GM10248 (cell line): ENCODE results near the gene CLCA1.

ENCODE experiments used
- CTCF ChIA-PET: fragments of 300-600 bp; sonication (Branson Sonifier 250); formaldehyde crosslinking; extraction: SDS; loops from one replicate; lab custom pipeline; 2021; ENCODE audit warnings: antibody characterized with exemption; lab: Yijun Ruan, JAX
- POLR2A ChIA-PET: fragments of 350-650 bp; sonication (Branson Sonifier 250); formaldehyde crosslinking; extraction: SDS; loops from one replicate; lab custom pipeline; 2020; ENCODE audit warnings: antibody characterized with exemption; lab: Yijun Ruan, JAX
- DNase-seq: peaks from one replicate; pipeline ENCODE4 v3.0.0; 2012; ENCODE audit errors: extremely low spot score
- TF ChIP-seq, protein P1 (sequence below): IDR thresholded peaks from 2 replicates; pipeline ENCODE4 v1.5.1; 2012; ENCODE audit warnings: mild to moderate bottlenecking, low read depth; ENCODE audit errors: extremely low read depth, missing control alignments, control extremely low read depth

CLCA1 gene

GRCh38 chr1:86429835-86430234 lies 38.9 kb upstream of the CLCA1 start:
- DNase-seq: no peak
- POLR2A ChIA-PET: no interaction called here

DNA sequence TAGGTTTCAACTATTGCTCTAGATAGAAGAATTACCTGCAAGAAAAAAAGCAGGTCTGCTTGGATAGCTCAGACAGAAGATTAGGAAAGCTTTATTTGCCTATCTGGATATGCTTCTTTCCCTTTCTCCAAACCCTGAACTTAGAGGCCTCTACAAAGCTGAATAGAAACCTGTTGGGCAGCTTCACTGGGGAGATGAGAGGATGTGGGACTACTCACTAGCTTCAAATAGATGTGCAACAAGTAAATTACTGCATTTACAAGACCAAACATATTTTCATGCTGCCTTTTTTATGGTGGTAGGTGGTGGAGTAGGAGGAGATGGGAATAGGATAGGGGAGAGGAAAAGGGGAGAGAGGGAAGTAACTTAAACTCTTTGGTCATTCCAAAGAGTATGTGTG lies 38.4 kb upstream of the CLCA1 start:
- POLR2A ChIA-PET: no interaction called here
- CTCF ChIA-PET: interaction anchor here (0.8 to 2.8 kb wide), 8 partner anchors 9 to 70 kb away, joined by 3 to 8 read pairs (median 3); no protein-coding TSS in a partner anchor
- TF ChIP-seq, protein P1, sequence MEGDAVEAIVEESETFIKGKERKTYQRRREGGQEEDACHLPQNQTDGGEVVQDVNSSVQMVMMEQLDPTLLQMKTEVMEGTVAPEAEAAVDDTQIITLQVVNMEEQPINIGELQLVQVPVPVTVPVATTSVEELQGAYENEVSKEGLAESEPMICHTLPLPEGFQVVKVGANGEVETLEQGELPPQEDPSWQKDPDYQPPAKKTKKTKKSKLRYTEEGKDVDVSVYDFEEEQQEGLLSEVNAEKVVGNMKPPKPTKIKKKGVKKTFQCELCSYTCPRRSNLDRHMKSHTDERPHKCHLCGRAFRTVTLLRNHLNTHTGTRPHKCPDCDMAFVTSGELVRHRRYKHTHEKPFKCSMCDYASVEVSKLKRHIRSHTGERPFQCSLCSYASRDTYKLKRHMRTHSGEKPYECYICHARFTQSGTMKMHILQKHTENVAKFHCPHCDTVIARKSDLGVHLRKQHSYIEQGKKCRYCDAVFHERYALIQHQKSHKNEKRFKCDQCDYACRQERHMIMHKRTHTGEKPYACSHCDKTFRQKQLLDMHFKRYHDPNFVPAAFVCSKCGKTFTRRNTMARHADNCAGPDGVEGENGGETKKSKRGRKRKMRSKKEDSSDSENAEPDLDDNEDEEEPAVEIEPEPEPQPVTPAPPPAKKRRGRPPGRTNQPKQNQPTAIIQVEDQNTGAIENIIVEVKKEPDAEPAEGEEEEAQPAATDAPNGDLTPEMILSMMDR: no peak
- DNase-seq: no peak

More at GRCh38 chr1:86429835-86430234, 38.9 kb upstream of the CLCA1 start:
- TF ChIP-seq, protein P1: no peak
- CTCF ChIA-PET: interaction anchor here (0.8 to 2.8 kb wide), 5 partner anchors 11 to 71 kb away, joined by 3 to 8 read pairs (median 3); no protein-coding TSS in a partner anchor

GRCh38 chr1:86434059-86434458 lies 34.7 kb upstream of the CLCA1 start:
- TF ChIP-seq, protein P1: no peak
- ChIA-PET CTCF (interaction anchor here (1.0 kb wide), 1 partner anchor 14 kb away, joined by 3 read pairs; no protein-coding TSS in a partner anchor), POLR2A (no interaction called here)
- no peak for DNase-seq

- CTCF ChIA-PET: interaction anchor here (1.1 to 1.4 kb wide), 2 partner anchors 14 to 65 kb away, joined by 3 to 4 read pairs; no protein-coding TSS in a partner anchor
- DNase-seq: no peak
- TF ChIP-seq, protein P1: no peak
- POLR2A ChIA-PET: no interaction called here
These were observed 33.4 kb upstream of the CLCA1 start for GRCh38 chr1:86435327-86435726.

DNA sequence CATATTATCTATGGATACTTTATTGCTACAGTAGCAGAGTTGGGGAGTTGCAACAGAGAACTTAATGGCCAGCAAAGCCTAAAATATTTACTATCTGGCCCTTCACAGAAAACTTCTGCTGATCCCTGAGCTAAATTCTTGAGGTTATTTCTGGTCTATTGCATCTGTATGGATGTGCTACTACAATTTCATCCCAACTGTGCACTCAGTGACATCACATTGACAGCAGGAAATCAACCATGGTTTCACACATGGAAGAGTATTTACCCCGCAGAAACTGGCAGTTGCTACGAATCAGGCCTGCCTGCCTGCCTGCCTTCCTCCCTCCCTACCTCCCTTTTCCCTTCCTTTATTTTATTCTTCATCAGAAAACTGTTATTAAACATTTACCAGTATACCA lies 32.7 kb upstream of the CLCA1 start:
- TF ChIP-seq, protein P1: no peak
- ChIA-PET CTCF (interaction anchor here (1.1 to 1.4 kb wide), 2 partner anchors 14 to 64 kb away, joined by 3 to 4 read pairs; no protein-coding TSS in a partner anchor), POLR2A (no interaction called here)
- no peak for DNase-seq

- CTCF ChIA-PET: interaction anchor here (0.9 to 5.6 kb wide), 5 partner anchors 10 to 66 kb away, joined by 3 to 25 read pairs (median 5); partner anchors contain the start of gene CLCA2
- POLR2A ChIA-PET: no interaction called here
- no peak for DNase-seq
- TF ChIP-seq, protein P1: no peak
These were observed 27.1 kb upstream of the CLCA1 start for GRCh38 chr1:86441581-86441980.
